ENCODE results near the gene CRPPA.
"Not testable (repeated sequence)": the region's sequence is repeated elsewhere in the genome, so short reads cannot be mapped to it uniquely, and the experiment has no call there.

The CRPPA gene

GRCh38 chr7:16421333-16422102 lies at the start of gene CRPPA:
Gene CRPPA (minus strand): TSS chr7:16421538. CDS start chr7:16421322, 216 bp downstream.
- DNase-seq (ENCODE audit: low read depth), result peak; percentile 68

- peak; percentile 5 for DNase-seq (ENCODE audit: low read depth)
These were observed 44.4 kb upstream of the CRPPA start, which contains the start of gene SOSTDC1 for GRCh38 chr7:16465469-16466361. Gene SOSTDC1 (minus strand): TSS chr7:16465738. CDS start chr7:16465668, 70 bp downstream.

- no peak for DNase-seq (ENCODE audit: low read depth)
These were observed 42.8 kb upstream of the CRPPA start for GRCh38 chr7:16463949-16464715.

GRCh38 chr7:16463520-16463919 lies 42.2 kb upstream of the CRPPA start:
- no peak for DNase-seq (ENCODE audit: low read depth)

- no peak for DNase-seq (ENCODE audit: low read depth)
These were observed 41.1 kb upstream of the CRPPA start for GRCh38 chr7:16462431-16462889.

- no peak for DNase-seq (ENCODE audit: low read depth)
These were observed 39.6 kb upstream of the CRPPA start for GRCh38 chr7:16460789-16461493.

- DNase-seq (ENCODE audit: low read depth), result not testable (repeated sequence)
These were observed 35.0 kb upstream of the CRPPA start for GRCh38 chr7:16456303-16456702.

- DNase-seq (ENCODE audit: low read depth), result no peak
These were observed 34.3 kb upstream of the CRPPA start for GRCh38 chr7:16455591-16455990.

GRCh38 chr7:16450366-16450765 lies 29.0 kb upstream of the CRPPA start:
- DNase-seq (ENCODE audit: low read depth), result no peak

- DNase-seq (ENCODE audit: low read depth), result no peak
These were observed 26.5 kb upstream of the CRPPA start for GRCh38 chr7:16447876-16448275.

GRCh38 chr7:16446508-16446907 lies 25.2 kb upstream of the CRPPA start:
- DNase-seq (ENCODE audit: low read depth), result no peak

- not testable (repeated sequence) for DNase-seq (ENCODE audit: low read depth)
These were observed 22.5 kb upstream of the CRPPA start for GRCh38 chr7:16443871-16444270.

GRCh38 chr7:16438988-16439387 lies 17.6 kb upstream of the CRPPA start:
- DNase-seq (ENCODE audit: low read depth), result no peak

- no peak for DNase-seq (ENCODE audit: low read depth)
These were observed 15.0 kb upstream of the CRPPA start for GRCh38 chr7:16436306-16436705.

GRCh38 chr7:16433568-16434122 lies 12.3 kb upstream of the CRPPA start:
- no peak for DNase-seq (ENCODE audit: low read depth)

GRCh38 chr7:16432425-16432731 lies 11.0 kb upstream of the CRPPA start:
- DNase-seq (ENCODE audit: low read depth), result no peak

- peak; percentile 25 for DNase-seq (ENCODE audit: low read depth)
These were observed 10.5 kb upstream of the CRPPA start for GRCh38 chr7:16431646-16432424.

- peak; percentile 39 for DNase-seq (ENCODE audit: low read depth)
These were observed 8.8 kb upstream of the CRPPA start for GRCh38 chr7:16430133-16430532.

- DNase-seq (ENCODE audit: low read depth), result peak; percentile 90
These were observed 7.3 kb upstream of the CRPPA start for GRCh38 chr7:16428672-16429071.

GRCh38 chr7:16428182-16428581 lies 6.8 kb upstream of the CRPPA start:
- no peak for DNase-seq (ENCODE audit: low read depth)

Data from EH (cell line).